PFSK-1 (cell line): ENCODE results near the gene TRIM29.

Experiments used
- FOXP2 ChIP-seq: optimal IDR thresholded peaks from 2 replicates; pipeline ENCODE3; 2011; ENCODE audit warnings: borderline replicate concordance, control low read depth, inconsistent platforms; ENCODE audit not compliant: insufficient read depth; ENCODE audit errors: extremely low read length, extremely low read depth
- POLR2AphosphoS5 ChIP-seq: IDR thresholded peaks from 2 replicates; pipeline ENCODE4 v1.6.1; 2012; ENCODE audit warnings: low read depth, mild to moderate bottlenecking, control low read depth, low read length, moderate library complexity
- SIN3A ChIP-seq: IDR thresholded peaks from 2 replicates; pipeline ENCODE4 v1.6.1; 2012; ENCODE audit warnings: mild to moderate bottlenecking, low read length, moderate library complexity, borderline replicate concordance; ENCODE audit not compliant: insufficient read depth
- TAF1 ChIP-seq: IDR thresholded peaks from 2 replicates; pipeline ENCODE4 v1.6.1; 2012; ENCODE audit warnings: low read length, control low read depth, borderline replicate concordance; ENCODE audit not compliant: insufficient read depth
- TF ChIP-seq, protein P1 (sequence below), 2 experiments: IDR thresholded peaks; 2 replicates each; pipeline versions ENCODE4 v1.6.1 to v1.8.0; 2011 to 2012; ENCODE audit warnings: low read depth in 2 of 2, low read length in 2 of 2, control low read depth in 1 of 2, inconsistent platforms in 1 of 2, mild to moderate bottlenecking in 1 of 2, moderate library complexity in 1 of 2; ENCODE audit not compliant: insufficient read depth in 1 of 2

Gene TRIM29

DNA sequence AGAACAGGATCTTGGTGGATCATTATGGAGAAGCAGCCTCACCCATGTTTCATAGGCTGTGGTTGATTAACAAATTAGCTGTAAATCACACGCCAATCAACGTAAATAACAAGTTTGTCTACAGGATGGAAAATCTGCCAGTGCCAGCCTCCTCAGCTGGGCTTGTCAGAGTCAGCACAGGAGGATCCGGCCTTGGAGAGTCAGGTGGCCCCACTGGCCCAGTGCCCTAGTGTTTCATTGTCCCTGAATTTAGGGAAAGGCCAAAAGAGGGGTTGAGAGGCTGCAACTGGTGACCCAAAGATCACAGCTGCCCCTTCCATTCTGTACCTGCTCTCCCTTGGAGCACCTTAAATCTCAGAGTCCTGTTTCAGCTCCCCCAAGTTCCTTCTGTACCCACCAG lies 42.4 kb downstream of the TRIM29 start:
- TF ChIP-seq SIN3A (no peak), TAF1 (no peak), FOXP2 (no peak)
- TF ChIP-seq, protein P1, sequence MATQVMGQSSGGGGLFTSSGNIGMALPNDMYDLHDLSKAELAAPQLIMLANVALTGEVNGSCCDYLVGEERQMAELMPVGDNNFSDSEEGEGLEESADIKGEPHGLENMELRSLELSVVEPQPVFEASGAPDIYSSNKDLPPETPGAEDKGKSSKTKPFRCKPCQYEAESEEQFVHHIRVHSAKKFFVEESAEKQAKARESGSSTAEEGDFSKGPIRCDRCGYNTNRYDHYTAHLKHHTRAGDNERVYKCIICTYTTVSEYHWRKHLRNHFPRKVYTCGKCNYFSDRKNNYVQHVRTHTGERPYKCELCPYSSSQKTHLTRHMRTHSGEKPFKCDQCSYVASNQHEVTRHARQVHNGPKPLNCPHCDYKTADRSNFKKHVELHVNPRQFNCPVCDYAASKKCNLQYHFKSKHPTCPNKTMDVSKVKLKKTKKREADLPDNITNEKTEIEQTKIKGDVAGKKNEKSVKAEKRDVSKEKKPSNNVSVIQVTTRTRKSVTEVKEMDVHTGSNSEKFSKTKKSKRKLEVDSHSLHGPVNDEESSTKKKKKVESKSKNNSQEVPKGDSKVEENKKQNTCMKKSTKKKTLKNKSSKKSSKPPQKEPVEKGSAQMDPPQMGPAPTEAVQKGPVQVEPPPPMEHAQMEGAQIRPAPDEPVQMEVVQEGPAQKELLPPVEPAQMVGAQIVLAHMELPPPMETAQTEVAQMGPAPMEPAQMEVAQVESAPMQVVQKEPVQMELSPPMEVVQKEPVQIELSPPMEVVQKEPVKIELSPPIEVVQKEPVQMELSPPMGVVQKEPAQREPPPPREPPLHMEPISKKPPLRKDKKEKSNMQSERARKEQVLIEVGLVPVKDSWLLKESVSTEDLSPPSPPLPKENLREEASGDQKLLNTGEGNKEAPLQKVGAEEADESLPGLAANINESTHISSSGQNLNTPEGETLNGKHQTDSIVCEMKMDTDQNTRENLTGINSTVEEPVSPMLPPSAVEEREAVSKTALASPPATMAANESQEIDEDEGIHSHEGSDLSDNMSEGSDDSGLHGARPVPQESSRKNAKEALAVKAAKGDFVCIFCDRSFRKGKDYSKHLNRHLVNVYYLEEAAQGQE (IDR thresholded peaks at IDR 0.05; ENCODE audit: insufficient read depth in 1 of 2, low read depth in 2 of 2, low read length in 2 of 2), result no peak

DNA sequence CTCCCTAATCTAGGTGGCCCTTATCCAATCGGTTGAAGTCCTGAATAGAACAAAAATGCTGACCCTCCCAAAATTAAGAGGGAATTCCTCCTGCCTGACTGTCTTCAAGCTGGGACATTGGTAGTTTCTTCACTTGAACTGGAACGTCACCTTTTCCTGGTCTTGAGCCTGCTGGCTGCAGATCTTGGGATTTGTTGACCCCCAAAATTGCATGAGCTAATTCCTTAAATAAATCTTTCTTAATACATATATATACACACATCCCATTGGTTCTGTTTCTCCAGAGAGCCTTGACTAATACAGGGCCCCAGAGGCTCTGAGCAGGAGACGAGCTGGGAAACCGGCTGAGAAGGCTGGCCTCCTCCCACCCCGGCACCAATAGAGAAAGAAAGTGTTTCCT lies 46.2 kb downstream of the TRIM29 start:
- no peak for TF ChIP-seq FOXP2

DNA sequence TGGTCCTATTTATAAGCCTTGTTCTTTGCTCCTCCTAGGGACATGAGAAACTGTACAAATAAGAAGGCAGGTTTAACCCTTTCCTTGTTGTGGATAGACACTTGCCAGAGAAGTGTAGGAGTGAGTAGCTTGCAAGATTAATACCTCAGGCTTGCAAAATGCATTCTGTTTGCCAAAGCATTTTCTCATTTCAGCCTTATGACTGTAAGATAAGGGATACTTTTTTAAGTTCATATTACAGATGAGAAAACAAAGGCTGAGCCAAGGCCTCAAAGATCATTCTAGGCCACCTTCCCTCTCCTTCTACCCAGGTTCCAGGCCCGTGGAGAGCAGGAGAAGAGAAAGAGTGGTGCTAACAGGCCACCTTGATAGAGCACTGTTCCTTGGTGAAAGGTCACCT lies 46.8 kb downstream of the TRIM29 start:
- TF ChIP-seq SIN3A (no peak), TAF1 (no peak), FOXP2 (no peak), POLR2AphosphoS5 (no peak)
- TF ChIP-seq, protein P1 (IDR thresholded peaks at IDR 0.05; ENCODE audit: insufficient read depth in 1 of 2, low read depth in 2 of 2, low read length in 2 of 2), result no peak

DNA sequence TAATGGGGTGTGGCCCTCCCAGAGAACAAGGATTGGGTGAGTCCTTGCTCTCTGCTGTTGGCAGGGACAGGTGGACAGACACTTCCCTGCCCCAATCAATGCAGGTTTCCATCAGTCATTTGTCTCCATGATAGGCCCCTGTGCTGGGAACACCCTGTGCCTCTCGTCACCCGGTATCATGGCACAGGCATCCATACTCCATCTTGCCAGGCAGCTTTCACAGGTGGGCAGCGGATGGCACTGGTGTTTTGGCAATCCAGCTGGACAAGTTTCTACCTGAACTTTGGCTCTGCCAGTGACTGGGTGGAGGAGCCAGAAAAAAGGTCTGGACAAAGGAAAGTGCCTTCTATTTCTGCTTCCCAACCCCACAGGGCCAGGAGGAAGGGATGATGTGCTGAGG lies 47.5 kb downstream of the TRIM29 start:
- TF ChIP-seq, protein P1 (IDR thresholded peaks at IDR 0.05; ENCODE audit: insufficient read depth in 1 of 2, low read depth in 2 of 2, low read length in 2 of 2), result no peak
- no peak for TF ChIP-seq SIN3A

DNA sequence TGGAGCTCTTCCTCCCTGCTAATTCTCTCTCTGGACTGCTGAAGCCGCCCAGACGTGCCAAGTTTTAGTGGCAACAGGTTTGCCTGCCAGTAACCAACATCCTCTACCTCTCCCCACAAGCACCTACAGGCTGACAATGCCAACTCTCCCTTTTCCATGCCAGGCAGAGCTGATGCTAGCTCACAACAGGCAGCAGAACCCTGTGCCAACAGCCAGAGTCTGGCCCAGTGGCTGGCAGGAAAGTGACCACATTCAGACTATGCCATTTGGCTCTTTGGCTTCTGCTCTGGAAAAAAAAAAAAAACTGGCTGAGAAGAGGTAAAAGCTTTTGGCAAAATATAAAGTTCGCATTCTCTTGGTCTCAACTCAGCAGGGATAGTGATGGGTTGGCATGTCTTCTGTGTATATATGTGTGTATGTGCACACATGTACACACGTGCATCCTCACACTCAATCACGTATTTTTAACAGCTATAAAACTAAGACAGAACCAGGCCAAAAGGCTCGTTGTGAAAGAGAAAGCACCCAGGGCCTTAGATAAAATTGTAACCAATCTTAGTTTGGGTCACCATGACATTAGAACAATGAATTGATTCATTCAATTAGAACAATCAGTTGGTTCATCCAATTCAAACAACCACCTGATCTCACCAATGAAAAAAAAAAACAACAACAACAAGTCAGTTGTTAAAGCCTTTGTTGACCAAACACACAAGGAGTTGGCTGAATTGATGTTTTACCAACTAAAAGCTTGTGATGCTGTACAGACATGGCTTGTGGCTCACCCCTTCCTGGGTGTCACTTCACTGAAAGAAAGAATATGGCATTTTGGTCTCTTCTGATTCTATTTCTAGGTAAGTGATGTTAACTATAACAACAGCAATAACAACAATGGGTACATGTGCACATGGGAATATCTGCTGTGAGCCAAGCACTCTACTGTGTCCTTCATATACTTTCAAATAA lies 48.6 kb downstream of the TRIM29 start:
- TF ChIP-seq SIN3A (no peak), POLR2AphosphoS5 (no peak), TAF1 (no peak), FOXP2 (no peak)
- TF ChIP-seq, protein P1 (IDR thresholded peaks at IDR 0.05; ENCODE audit: insufficient read depth in 1 of 2, low read depth in 2 of 2, low read length in 2 of 2), result no peak
